Neural cell (in vitro differentiated cells): ENCODE data around the gene CSTF1. TPM values are rescaled to one million over a fixed set of nuclear protein-coding genes. Genes with fewer than 3 reads are reported as not detected.

ENCODE experiments used
- H2AFZ ChIP-seq: fragments of 200-600, 300-800 bp; sonication (generic), shearing (Covaris generic); 2 replicates; pipeline ENCODE4 v1.6.0; 2014; ENCODE audit warnings: low read depth, mild to moderate bottlenecking, antibody characterized with exemption, low read length, moderate library complexity
- H3F3A ChIP-seq: fragments of 200-600 bp; shearing (Covaris generic); 2 replicates; pipeline ENCODE4 v1.6.1; 2016; ENCODE audit warnings: mild to moderate bottlenecking, moderate library complexity, mixed read lengths, antibody characterized with exemption, low read length; ENCODE audit not compliant: insufficient read depth, poor library complexity, severe bottlenecking
- H3K27ac ChIP-seq: fragments of 200-600, 300-800 bp; sonication (generic), shearing (Covaris generic); 2 replicates; pipeline ENCODE4 v1.5.1; 2014; ENCODE audit warnings: mild to moderate bottlenecking, low read length, moderate library complexity
- H3K27me3 ChIP-seq: fragments of 300-800, 200-600 bp; sonication (generic), shearing (Covaris generic); 2 replicates; pipeline ENCODE4 v1.6.0; 2014; ENCODE audit warnings: mild to moderate bottlenecking, low read depth, low read length, moderate library complexity; ENCODE audit not compliant: insufficient read depth
- H3K36me3 ChIP-seq: fragments of 300-800, 200-600 bp; sonication (generic), shearing (Covaris generic); 2 replicates; pipeline ENCODE4 v1.5.1; 2014; ENCODE audit warnings: mild to moderate bottlenecking, antibody characterized with exemption, low read length, moderate library complexity; ENCODE audit not compliant: insufficient read depth
- H3K4me2 ChIP-seq: fragments of 300-800, 200-600 bp; sonication (generic), shearing (Covaris generic); 2 replicates; pipeline ENCODE4 v1.6.0; 2014; ENCODE audit warnings: mild to moderate bottlenecking, low read length
- H3K4me3 ChIP-seq: fragments of 300-800, 200-600 bp; sonication (generic), shearing (Covaris generic); 2 replicates; pipeline ENCODE4 v1.5.1; 2014; ENCODE audit warnings: mild to moderate bottlenecking, low read length, moderate library complexity
- H3K79me2 ChIP-seq: fragments of 200-600 bp; shearing (Covaris generic); replicated peaks from 2 replicates; pipeline ENCODE4 v1.6.0; 2014; ENCODE audit warnings: mild to moderate bottlenecking, low read length, moderate library complexity; ENCODE audit not compliant: insufficient read depth
- H3K9ac ChIP-seq: fragments of 300-800, 200-600 bp; sonication (generic), shearing (Covaris generic); 2 replicates; pipeline ENCODE4 v1.6.1; 2016; ENCODE audit warnings: mild to moderate bottlenecking, low read length, mixed read lengths
- H3K9me2 ChIP-seq: fragments of 200-600 bp; shearing (Covaris generic); 2 replicates; pipeline ENCODE4 v1.6.1; 2016; ENCODE audit warnings: mild to moderate bottlenecking, low read length, mixed read lengths; ENCODE audit not compliant: insufficient read depth
- H3K9me3 ChIP-seq: fragments of 200-600, 300-800 bp; sonication (generic), shearing (Covaris generic); 2 replicates; pipeline ENCODE4 v1.6.1; 2016; ENCODE audit warnings: mild to moderate bottlenecking, mixed run types, low read length, moderate library complexity, mixed read lengths
- H4K20me1 ChIP-seq: fragments of 200-600 bp; shearing (Covaris generic); 2 replicates; pipeline ENCODE4 v1.6.1; 2016; ENCODE audit warnings: mild to moderate bottlenecking, mixed run types; ENCODE audit not compliant: insufficient read depth
- EP300 ChIP-seq: fragments of 450-650 bp; conservative IDR thresholded peaks from 2 replicates; pipeline ENCODE4 v1.6.1; 2014; ENCODE audit warnings: antibody characterized with exemption, mild to moderate bottlenecking, moderate library complexity; ENCODE audit not compliant: poor library complexity, severe bottlenecking
- EZH2 ChIP-seq: fragments of 200-600, 300-800 bp; shearing (Covaris generic), sonication (generic); IDR thresholded peaks from 2 replicates; pipeline ENCODE4 v1.6.1; 2014; ENCODE audit warnings: antibody characterized with exemption, low read length, borderline replicate concordance, mild to moderate bottlenecking; ENCODE audit not compliant: insufficient read depth, poor library complexity, severe bottlenecking
- MXI1 ChIP-seq: fragments of 450-650 bp; conservative IDR thresholded peaks from 2 replicates; pipeline ENCODE4 v1.6.1; 2014; ENCODE audit warnings: antibody characterized with exemption, mild to moderate bottlenecking; ENCODE audit not compliant: poor library complexity, severe bottlenecking
- POLR2AphosphoS5 ChIP-seq: IDR thresholded peaks from 2 replicates; pipeline ENCODE4 v1.6.1; 2012
- RAD21 ChIP-seq: fragments of 450-650 bp; conservative IDR thresholded peaks from 2 replicates; pipeline ENCODE4 v1.6.1; 2014; ENCODE audit warnings: antibody characterized with exemption, mild to moderate bottlenecking, moderate library complexity
- REST ChIP-seq: IDR thresholded peaks from 2 replicates; pipeline ENCODE4 v1.6.1; 2012; ENCODE audit warnings: borderline replicate concordance
- SMC3 ChIP-seq: fragments of 450-650 bp; conservative IDR thresholded peaks from 2 replicates; pipeline ENCODE4 v1.6.1; 2014; ENCODE audit warnings: antibody characterized with exemption, mild to moderate bottlenecking, moderate library complexity; ENCODE audit not compliant: poor library complexity
- TAF1 ChIP-seq: IDR thresholded peaks from 2 replicates; pipeline ENCODE4 v1.6.1; 2012; ENCODE audit warnings: low read depth
- polyA plus RNA-seq: library from polyadenylated mRNA; depleted of rRNA; stranded (reverse); fragments of >200 nt; gene quantifications from 2 replicates; pipeline ENCODE4 v1.2.3, GENCODE V29; 2014
- TF ChIP-seq, protein P1 (sequence below): fragments of 450-650 bp; IDR thresholded peaks from 2 replicates; pipeline ENCODE4 v1.5.1; 2014; ENCODE audit warnings: antibody characterized with exemption, mild to moderate bottlenecking, moderate library complexity; ENCODE audit not compliant: poor library complexity, severe bottlenecking

The CSTF1 gene
- polyA plus RNA-seq, 1 donor from 2014 or later, result 24.0 TPM

DNA sequence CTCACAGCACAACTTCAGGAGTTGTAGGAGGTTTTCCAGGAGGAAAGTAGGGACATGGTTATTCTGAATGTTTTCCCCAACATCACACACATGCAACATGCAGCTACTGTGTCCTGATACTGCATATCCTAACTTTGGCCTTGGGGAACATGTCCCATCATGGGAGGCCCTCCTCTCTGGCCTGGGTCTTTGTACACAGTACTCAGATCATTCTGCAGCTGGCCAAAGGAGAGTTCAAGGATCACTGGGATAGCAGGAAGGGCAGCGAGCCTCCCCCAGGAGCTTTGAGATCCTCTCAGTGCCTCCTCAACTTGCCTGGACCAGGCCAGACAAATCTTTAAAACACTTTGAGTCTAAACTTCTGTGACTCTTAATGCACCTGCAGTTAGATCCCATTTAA lies 32.5 kb downstream of the CSTF1 start:
- Histone ChIP-seq H3K27ac (no peak overlapping the region), H4K20me1 (no peaks in the 10 kb centered on the region), H3K4me3 (no peak overlapping the region), H3K9ac (no peak overlapping the region), H3K9me3 (no peaks in the 10 kb centered on the region), H3K4me2 (no peak overlapping the region), H3K9me2 (no peaks in the 10 kb centered on the region), H3K27me3 (no peaks in the 10 kb centered on the region), H2AFZ (no peak overlapping the region), H3K36me3 (no peaks in the 10 kb centered on the region), H3K79me2 (no peaks in the 10 kb centered on the region), H3F3A (no peaks in the 10 kb centered on the region)
- TF ChIP-seq, protein P1, sequence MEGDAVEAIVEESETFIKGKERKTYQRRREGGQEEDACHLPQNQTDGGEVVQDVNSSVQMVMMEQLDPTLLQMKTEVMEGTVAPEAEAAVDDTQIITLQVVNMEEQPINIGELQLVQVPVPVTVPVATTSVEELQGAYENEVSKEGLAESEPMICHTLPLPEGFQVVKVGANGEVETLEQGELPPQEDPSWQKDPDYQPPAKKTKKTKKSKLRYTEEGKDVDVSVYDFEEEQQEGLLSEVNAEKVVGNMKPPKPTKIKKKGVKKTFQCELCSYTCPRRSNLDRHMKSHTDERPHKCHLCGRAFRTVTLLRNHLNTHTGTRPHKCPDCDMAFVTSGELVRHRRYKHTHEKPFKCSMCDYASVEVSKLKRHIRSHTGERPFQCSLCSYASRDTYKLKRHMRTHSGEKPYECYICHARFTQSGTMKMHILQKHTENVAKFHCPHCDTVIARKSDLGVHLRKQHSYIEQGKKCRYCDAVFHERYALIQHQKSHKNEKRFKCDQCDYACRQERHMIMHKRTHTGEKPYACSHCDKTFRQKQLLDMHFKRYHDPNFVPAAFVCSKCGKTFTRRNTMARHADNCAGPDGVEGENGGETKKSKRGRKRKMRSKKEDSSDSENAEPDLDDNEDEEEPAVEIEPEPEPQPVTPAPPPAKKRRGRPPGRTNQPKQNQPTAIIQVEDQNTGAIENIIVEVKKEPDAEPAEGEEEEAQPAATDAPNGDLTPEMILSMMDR, result no peak
- TF ChIP-seq RAD21 (no peak), EZH2 (no peak), SMC3 (no peak), REST (no peak), TAF1 (no peak), MXI1 (no peak), POLR2AphosphoS5 (no peak), EP300 (no peak)

DNA sequence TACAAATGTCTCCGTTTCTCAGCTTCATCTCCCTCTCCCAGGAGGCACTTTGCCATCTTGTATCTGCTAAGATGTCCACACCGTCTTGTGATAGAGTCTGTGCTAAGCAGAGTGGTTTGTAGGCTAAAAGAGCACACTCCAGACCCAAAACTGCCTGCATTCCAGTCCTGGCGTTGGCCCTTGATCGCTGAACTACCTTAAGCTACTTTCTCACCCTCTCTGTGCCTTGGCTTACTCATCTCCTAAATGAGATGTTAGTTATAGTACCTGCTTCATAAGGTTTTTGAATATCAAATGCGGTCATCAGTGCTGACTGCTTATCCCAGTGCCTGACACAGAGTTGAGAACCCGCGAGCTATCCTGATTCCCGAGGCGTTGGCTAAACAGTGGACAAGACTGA lies 33.6 kb downstream of the CSTF1 start:
- H3K4me3 ChIP-seq, result no peak overlapping the region
- no peak overlapping the region for H3K9ac ChIP-seq
- no peaks in the 10 kb centered on the region for H3K9me3 ChIP-seq
- no peak overlapping the region for H2AFZ ChIP-seq
- H3K27me3 ChIP-seq, result no peaks in the 10 kb centered on the region
- H3K4me2 ChIP-seq, result no peak overlapping the region
- no peaks in the 10 kb centered on the region for H4K20me1 ChIP-seq
- H3K79me2 ChIP-seq, result no peaks in the 10 kb centered on the region
- H3K36me3 ChIP-seq, result no peaks in the 10 kb centered on the region
- no peaks in the 10 kb centered on the region for H3F3A ChIP-seq
- no peak overlapping the region for H3K27ac ChIP-seq
- H3K9me2 ChIP-seq, result no peaks in the 10 kb centered on the region
- no peak for TF ChIP-seq EP300
- TF ChIP-seq POLR2AphosphoS5, result no peak
- no peak for TF ChIP-seq MXI1
- TF ChIP-seq SMC3, result no peak
- no peak for TF ChIP-seq RAD21
- TF ChIP-seq TAF1, result no peak
- TF ChIP-seq, protein P1, result no peak
- TF ChIP-seq REST, result no peak
- no peak for TF ChIP-seq EZH2
